ENCODE data around the gene GNAL. TPM values are rescaled to one million over a fixed set of nuclear protein-coding genes. Genes with fewer than 3 reads are reported as not detected.

The GNAL gene
- total and polyA plus RNA-seq, 10 donors, result 0.74 to 5.7 (median 3.0) TPM

DNA sequence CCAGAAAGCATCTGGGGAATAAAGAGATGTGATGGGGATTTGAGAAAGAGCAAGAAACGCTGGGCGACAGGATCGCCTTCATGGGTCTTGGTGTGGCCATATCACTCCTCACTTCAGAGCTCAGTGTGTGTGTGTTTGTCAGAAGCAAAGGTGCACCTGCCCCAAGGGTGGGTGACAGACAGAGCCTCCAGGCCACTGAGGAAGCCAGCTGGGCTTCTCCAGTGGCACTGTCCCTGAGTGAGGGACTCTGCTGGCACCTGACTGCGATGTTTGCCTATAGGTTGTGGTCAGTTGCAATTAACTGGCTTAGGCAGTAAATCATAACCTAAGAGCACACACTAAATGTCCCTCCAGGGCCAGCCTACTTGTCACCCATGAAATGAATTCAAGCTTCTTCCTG lies 23.5 kb upstream of the GNAL start:
- intact Hi-C loops (cut with DNase I; ENCODE audit: low total_unique reads), result no loop called here
- no peak overlapping the region for H3K4me3 ChIP-seq
- H3K27me3 ChIP-seq (replicated peaks in 1 of 7), result peaks cover 0 to 42% (median 0%) of the 10 kb centered on the region in 7 donors
- no peak for TF ChIP-seq POLR2A (IDR thresholded peaks at IDR 0.05)
- TF ChIP-seq, protein P1, sequence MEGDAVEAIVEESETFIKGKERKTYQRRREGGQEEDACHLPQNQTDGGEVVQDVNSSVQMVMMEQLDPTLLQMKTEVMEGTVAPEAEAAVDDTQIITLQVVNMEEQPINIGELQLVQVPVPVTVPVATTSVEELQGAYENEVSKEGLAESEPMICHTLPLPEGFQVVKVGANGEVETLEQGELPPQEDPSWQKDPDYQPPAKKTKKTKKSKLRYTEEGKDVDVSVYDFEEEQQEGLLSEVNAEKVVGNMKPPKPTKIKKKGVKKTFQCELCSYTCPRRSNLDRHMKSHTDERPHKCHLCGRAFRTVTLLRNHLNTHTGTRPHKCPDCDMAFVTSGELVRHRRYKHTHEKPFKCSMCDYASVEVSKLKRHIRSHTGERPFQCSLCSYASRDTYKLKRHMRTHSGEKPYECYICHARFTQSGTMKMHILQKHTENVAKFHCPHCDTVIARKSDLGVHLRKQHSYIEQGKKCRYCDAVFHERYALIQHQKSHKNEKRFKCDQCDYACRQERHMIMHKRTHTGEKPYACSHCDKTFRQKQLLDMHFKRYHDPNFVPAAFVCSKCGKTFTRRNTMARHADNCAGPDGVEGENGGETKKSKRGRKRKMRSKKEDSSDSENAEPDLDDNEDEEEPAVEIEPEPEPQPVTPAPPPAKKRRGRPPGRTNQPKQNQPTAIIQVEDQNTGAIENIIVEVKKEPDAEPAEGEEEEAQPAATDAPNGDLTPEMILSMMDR (IDR thresholded peaks at IDR 0.05 in 8 of 11, conservative IDR thresholded peaks at IDR 0.05 in 3 of 11), result no peak
- no peak for TF ChIP-seq POLR2AphosphoS5 (IDR thresholded peaks at IDR 0.05)
- DNase-seq, result no peak
- no peaks in the 10 kb centered on the region for H3K4me1 ChIP-seq
- no peaks in the 10 kb centered on the region for H3K36me3 ChIP-seq
- H3K27ac ChIP-seq, result no peak overlapping the region
- 68 to 94% (median 90%) methylated on average over 4 of the region's 4 CpGs for WGBS, 5 donors
- no peaks in the 10 kb centered on the region for H3K9me3 ChIP-seq

DNA sequence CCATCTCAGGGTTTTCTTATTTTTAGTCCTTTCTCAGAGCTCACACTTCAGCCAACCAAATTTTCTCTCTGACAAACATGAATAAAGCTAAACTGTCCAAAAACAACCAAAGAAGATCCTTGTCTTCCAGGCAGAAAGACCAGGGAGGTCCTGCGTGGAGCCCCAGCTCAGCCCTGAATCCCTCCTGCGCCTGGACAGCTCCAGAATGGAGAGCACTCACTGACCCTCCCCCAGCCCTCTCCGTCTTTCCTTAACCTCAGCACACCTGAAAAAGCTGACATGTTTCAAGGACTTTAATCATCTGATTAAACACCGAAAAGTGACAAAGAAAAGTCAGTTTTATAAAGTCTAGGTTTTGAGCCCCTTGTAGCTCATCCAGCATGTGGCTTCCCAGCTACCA lies 22.9 kb upstream of the GNAL start:
- DNase-seq, result no peak
- Histone ChIP-seq H3K27ac (no peak overlapping the region), H3K9me3 (no peaks in the 10 kb centered on the region), H3K27me3 (replicated peaks in 1 of 7) (peaks cover 0 to 38% (median 0%) of the 10 kb centered on the region in 7 donors), H3K36me3 (no peaks in the 10 kb centered on the region), H3K4me3 (no peak overlapping the region), H3K4me1 (no peaks in the 10 kb centered on the region)
- no peak for TF ChIP-seq POLR2AphosphoS5 (IDR thresholded peaks at IDR 0.05)
- TF ChIP-seq POLR2A (IDR thresholded peaks at IDR 0.05), result no peak
- TF ChIP-seq, protein P1 (IDR thresholded peaks at IDR 0.05 in 8 of 11, conservative IDR thresholded peaks at IDR 0.05 in 3 of 11), result no peak
- WGBS, 5 donors, result 66 to 85% (median 77%) methylated on average over 4 of the region's 4 CpGs
- intact Hi-C loops (cut with DNase I; ENCODE audit: low total_unique reads), result no loop called here

DNA sequence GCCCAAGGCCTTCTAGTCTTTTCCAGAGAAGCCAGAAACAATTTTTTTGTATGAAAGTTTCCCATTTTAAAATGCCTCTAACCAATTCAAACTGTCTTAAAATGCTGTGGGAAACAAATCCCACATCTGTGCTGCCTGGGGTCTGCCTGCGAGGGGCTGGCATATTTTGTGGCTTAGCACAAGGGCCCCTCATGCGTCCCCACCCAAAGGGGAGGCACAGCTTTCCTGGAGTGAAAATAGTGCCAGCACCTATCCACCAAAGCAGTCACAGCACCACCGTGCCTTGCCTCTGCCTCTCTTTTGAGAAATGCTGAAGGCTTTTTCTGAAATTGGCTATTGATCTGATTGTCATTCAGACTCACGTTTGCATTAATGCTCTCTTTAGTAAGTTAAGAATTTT lies 22.2 kb upstream of the GNAL start:
- H3K27me3 ChIP-seq (replicated peaks in 1 of 7), result peaks cover 0 to 38% (median 0%) of the 10 kb centered on the region in 7 donors
- H3K4me3 ChIP-seq, result no peak overlapping the region
- intact Hi-C loops (cut with DNase I; ENCODE audit: low total_unique reads), result no loop called here
- H3K4me1 ChIP-seq, result no peaks in the 10 kb centered on the region
- TF ChIP-seq POLR2AphosphoS5 (IDR thresholded peaks at IDR 0.05) (no peak), POLR2A (IDR thresholded peaks at IDR 0.05) (no peak)
- TF ChIP-seq, protein P1 (IDR thresholded peaks at IDR 0.05 in 8 of 11, conservative IDR thresholded peaks at IDR 0.05 in 3 of 11), result no peak
- no peaks in the 10 kb centered on the region for H3K36me3 ChIP-seq
- no peak overlapping the region for H3K27ac ChIP-seq
- no peak for DNase-seq
- 61 to 86% (median 73%) methylated on average over 4 of the region's 4 CpGs for WGBS, 5 donors
- H3K9me3 ChIP-seq, result no peaks in the 10 kb centered on the region

DNA sequence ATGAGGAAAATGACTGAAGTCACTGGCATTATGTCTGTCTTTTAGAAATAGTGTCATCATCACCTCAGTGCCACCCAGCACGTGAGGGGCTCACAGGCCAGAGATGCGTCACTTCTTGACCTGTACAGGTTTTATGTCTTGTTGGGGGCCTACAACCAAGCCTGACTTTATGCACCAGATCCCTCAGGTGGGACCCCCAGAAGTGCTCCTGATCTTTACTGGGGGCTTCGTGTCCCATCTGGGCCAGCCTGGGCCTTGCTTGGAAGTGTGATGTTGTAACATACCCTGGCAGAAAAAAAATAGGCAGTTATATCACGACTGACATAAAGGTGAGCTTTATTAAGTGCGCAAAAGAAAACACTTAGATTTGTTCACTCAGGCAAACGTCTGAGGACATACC lies 21.5 kb upstream of the GNAL start:
- H3K9me3 ChIP-seq, result no peaks in the 10 kb centered on the region
- intact Hi-C loops (cut with DNase I; ENCODE audit: low total_unique reads), result no loop called here
- H3K4me3 ChIP-seq, result no peak overlapping the region
- no peak overlapping the region for H3K27ac ChIP-seq
- TF ChIP-seq, protein P1 (IDR thresholded peaks at IDR 0.05 in 8 of 11, conservative IDR thresholded peaks at IDR 0.05 in 3 of 11), result no peak
- TF ChIP-seq POLR2A (IDR thresholded peaks at IDR 0.05), result no peak
- TF ChIP-seq POLR2AphosphoS5 (IDR thresholded peaks at IDR 0.05), result no peak
- H3K27me3 ChIP-seq (replicated peaks in 1 of 7), result peaks cover 0 to 39% (median 0%) of the 10 kb centered on the region in 7 donors
- H3K36me3 ChIP-seq, result no peaks in the 10 kb centered on the region
- DNase-seq, result no peak
- WGBS, 5 donors, result 78 to 86% (median 82%) methylated on average over 6 of the region's 6 CpGs
- no peaks in the 10 kb centered on the region for H3K4me1 ChIP-seq

Data from spleen (tissue), 11 donors.